ENCODE measurements around the gene MYADML2. TPM values are rescaled to one million over a fixed set of nuclear protein-coding genes. Genes with fewer than 3 reads are reported as not detected.
"Not testable (repeated sequence)": the region's sequence is repeated elsewhere in the genome, so short reads cannot be mapped to it uniquely, and the experiment has no call there.

The MYADML2 gene
- total RNA-seq, 2 donors from 2014 or later = not detected

GRCh38 chr17:81920612-81921536 lies 26.2 kb downstream of the MYADML2 start:
- 95 to 97% methylated on average over 24 to 33 of the region's 33 CpGs for WGBS, 2 experiments (ENCODE audit: insufficient coverage in 1 of 2, insufficient read length in 1 of 2)
- DNase-seq = no peak
- Histone ChIP-seq H3K4me3 (ENCODE audit: low read length) (no peak overlapping the region), H3K9me3 (ENCODE audit: control insufficient read depth, low read length) (no peaks in the 10 kb centered on the region), H3K27me3 (ENCODE audit: control insufficient read depth, insufficient read depth, low read length, poor library complexity, severe bottlenecking) (no peaks in the 10 kb centered on the region), H3K27ac (ENCODE audit: low read depth, low read length) (no peak overlapping the region), H3K4me1 (ENCODE audit: control insufficient read depth, insufficient read depth, low read length) (peaks cover 15% of the 10 kb centered on the region), H3K36me3 (ENCODE audit: control insufficient read depth, insufficient read depth, low read length) (peaks cover 25% of the 10 kb centered on the region), H3K9ac (ENCODE audit: extremely low read depth, low read length, poor library complexity, severe bottlenecking) (no peak overlapping the region)
- peak overlapping the region; percentile 72 for H3K27ac Mint-ChIP-seq
- no peak overlapping the region for H3K4me3 Mint-ChIP-seq
- no peaks in the 10 kb centered on the region for H3K9me3 Mint-ChIP-seq
- H3K4me1 Mint-ChIP-seq = peaks cover 28% of the 10 kb centered on the region
- TF ChIP-seq, protein P1, sequence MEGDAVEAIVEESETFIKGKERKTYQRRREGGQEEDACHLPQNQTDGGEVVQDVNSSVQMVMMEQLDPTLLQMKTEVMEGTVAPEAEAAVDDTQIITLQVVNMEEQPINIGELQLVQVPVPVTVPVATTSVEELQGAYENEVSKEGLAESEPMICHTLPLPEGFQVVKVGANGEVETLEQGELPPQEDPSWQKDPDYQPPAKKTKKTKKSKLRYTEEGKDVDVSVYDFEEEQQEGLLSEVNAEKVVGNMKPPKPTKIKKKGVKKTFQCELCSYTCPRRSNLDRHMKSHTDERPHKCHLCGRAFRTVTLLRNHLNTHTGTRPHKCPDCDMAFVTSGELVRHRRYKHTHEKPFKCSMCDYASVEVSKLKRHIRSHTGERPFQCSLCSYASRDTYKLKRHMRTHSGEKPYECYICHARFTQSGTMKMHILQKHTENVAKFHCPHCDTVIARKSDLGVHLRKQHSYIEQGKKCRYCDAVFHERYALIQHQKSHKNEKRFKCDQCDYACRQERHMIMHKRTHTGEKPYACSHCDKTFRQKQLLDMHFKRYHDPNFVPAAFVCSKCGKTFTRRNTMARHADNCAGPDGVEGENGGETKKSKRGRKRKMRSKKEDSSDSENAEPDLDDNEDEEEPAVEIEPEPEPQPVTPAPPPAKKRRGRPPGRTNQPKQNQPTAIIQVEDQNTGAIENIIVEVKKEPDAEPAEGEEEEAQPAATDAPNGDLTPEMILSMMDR (conservative IDR thresholded peaks at IDR 0.05) = no peak
- no peaks in the 10 kb centered on the region for H3K27me3 Mint-ChIP-seq (ENCODE audit: insufficient read depth)
- peaks cover 35% of the 10 kb centered on the region for H3K36me3 Mint-ChIP-seq (ENCODE audit: low read depth)

DNA sequence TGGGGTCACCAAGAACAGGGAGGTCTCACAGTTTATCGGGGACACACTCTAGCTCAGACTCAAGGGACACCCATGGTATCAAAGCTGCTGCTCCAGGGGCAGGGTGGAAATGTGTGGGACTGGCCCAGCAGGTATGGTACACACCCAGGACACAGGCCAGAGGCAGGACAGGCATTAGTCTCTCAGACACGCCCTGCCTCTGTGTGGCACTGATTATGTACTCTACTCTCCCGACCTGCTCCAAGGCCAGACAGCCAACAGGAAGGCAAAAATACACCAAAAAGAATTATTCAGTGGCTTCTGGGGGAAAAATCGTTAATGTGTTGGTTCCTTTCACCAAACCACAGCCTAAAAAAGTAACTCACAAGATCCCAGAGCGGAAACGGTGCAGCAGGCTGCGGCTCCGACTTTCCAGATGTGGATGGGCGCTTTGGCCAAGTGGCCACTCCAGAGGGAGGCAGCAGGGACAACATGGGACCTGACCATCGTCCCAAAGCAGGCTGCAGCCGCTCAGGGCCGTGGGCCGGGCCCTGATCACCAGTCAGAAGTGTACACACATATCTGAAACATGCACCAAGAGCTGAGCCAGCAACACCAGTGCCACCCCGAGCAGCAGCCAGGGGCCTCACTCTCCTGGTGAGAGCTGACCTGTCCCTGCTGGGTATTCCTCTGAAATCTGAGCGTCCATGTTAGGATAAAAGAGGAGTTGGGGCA lies 28.0 kb downstream of the MYADML2 start:
- no peak for DNase-seq
- H3K4me1 Mint-ChIP-seq = peaks cover 13% of the 10 kb centered on the region
- H3K4me3 ChIP-seq (ENCODE audit: low read length) = no peak overlapping the region
- TF ChIP-seq, protein P1 (conservative IDR thresholded peaks at IDR 0.05) = no peak
- no peaks in the 10 kb centered on the region for H3K9me3 ChIP-seq (ENCODE audit: control insufficient read depth, low read length)
- H3K9me3 Mint-ChIP-seq = no peaks in the 10 kb centered on the region
- peak overlapping the region; percentile 70 for H3K27ac Mint-ChIP-seq
- H3K36me3 Mint-ChIP-seq (ENCODE audit: low read depth) = peaks cover 46% of the 10 kb centered on the region
- H3K27me3 Mint-ChIP-seq (ENCODE audit: insufficient read depth) = no peaks in the 10 kb centered on the region
- peaks cover 43% of the 10 kb centered on the region for H3K36me3 ChIP-seq (ENCODE audit: control insufficient read depth, insufficient read depth, low read length)
- no peak overlapping the region for H3K27ac ChIP-seq (ENCODE audit: low read depth, low read length)
- H3K4me3 Mint-ChIP-seq = peak overlapping the region; percentile 69
- H3K27me3 ChIP-seq (ENCODE audit: control insufficient read depth, insufficient read depth, low read length, poor library complexity, severe bottlenecking) = no peaks in the 10 kb centered on the region
- WGBS, 2 experiments (ENCODE audit: insufficient coverage in 1 of 2, insufficient read length in 1 of 2) = 81 to 85% methylated on average over 4 to 15 of the region's 15 CpGs
- peaks cover 8% of the 10 kb centered on the region for H3K4me1 ChIP-seq (ENCODE audit: control insufficient read depth, insufficient read depth, low read length)
- H3K9ac ChIP-seq (ENCODE audit: extremely low read depth, low read length, poor library complexity, severe bottlenecking) = no peak overlapping the region

GRCh38 chr17:81918333-81918669 lies 28.7 kb downstream of the MYADML2 start:
- not testable (repeated sequence) for H3K27ac ChIP-seq (ENCODE audit: low read depth, low read length); H3K27me3 ChIP-seq (ENCODE audit: control insufficient read depth, insufficient read depth, low read length, poor library complexity, severe bottlenecking); H3K9me3 Mint-ChIP-seq; H3K4me1 ChIP-seq (ENCODE audit: control insufficient read depth, insufficient read depth, low read length); DNase-seq; H3K4me3 ChIP-seq (ENCODE audit: low read length); H3K27me3 Mint-ChIP-seq (ENCODE audit: insufficient read depth); H3K9me3 ChIP-seq (ENCODE audit: control insufficient read depth, low read length); H3K9ac ChIP-seq (ENCODE audit: extremely low read depth, low read length, poor library complexity, severe bottlenecking)
- peak overlapping the region; percentile 69 for H3K4me3 Mint-ChIP-seq
- peak overlapping the region; percentile 79 for H3K27ac Mint-ChIP-seq
- TF ChIP-seq, protein P1 (conservative IDR thresholded peaks at IDR 0.05) = peak; percentile 18
- WGBS, 2 experiments (ENCODE audit: insufficient coverage in 1 of 2, insufficient read length in 1 of 2) = 33 to 51% methylated on average over 2 to 9 of the region's 9 CpGs
- H3K36me3 Mint-ChIP-seq (ENCODE audit: low read depth) = peaks cover 49% of the 10 kb centered on the region
- peaks cover 50% of the 10 kb centered on the region for H3K36me3 ChIP-seq (ENCODE audit: control insufficient read depth, insufficient read depth, low read length)
- H3K4me1 Mint-ChIP-seq = peaks cover 11% of the 10 kb centered on the region
